Activated gamma-delta T cell treated with anti-CD3 and anti-CD28 coated beads, Interleukin-2, amount 50 U/mL, for 16 hours (primary cell): ENCODE data around the gene JCAD.
A peak's percentile ranks its signal among the peaks of the same experiment; 100 is the strongest.

Experiments used
- DNase-seq: peaks from one replicate; pipeline ENCODE4 v3.0.0-alpha.2; 2020; ENCODE audit warnings: low read depth

JCAD gene

DNA sequence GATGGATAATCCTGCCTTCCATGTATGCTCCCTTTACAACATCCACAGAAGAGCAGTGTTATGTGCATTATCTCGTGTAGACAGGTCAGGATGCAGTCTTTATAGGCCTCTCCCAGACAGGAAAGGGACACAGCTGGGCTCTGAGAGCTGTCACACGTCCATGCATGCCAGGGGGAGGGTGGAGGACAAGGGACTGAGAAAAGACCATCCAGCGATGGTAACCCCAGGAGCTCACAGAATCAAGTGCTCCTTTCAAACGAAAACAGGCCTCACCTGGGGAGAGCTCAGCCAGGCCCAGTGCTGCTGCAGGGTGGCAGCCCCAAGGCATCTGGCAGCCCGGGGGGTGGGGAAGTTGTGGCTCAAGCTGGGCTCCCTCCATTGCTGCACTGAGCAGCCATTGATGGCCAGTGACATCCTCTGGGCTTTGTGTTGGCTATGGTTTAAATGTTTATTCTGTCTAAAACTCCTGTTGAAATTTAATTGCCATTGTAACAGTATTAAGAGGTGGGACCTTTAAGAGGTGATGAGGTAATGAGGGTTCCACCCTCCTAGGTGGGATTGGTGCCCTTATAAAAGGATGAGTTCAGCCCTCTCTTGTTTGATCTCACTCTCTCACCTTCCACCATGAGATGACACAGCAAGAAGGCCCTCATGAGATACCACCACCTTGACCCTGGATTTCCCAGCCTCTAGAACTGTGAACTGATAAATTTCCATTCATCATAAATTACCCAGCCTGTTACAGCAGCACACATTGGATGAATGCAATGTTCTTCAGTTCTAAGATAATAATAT, 15.7 kb downstream of the JCAD start:
- DNase-seq: no peak

DNA sequence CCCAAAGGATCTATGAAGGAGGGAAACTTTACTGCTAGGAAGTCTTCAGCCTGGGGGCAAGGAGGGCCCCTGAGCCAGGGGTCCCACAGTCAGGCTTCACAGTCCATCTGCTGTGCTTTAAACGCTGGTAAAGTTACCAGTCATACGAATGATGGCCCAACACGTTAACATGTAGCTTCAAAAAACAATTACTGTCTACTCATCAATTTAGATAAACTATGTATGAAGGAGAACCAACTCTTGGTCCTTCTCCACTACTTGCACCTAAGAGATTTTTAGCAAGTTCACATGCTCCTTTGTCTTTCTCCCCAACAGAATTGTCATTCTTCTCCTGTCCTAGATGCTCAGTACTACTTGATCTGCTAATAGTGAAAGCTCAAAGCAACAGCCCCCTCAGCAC, 16.6 kb downstream of the JCAD start:
- no peak for DNase-seq

DNA sequence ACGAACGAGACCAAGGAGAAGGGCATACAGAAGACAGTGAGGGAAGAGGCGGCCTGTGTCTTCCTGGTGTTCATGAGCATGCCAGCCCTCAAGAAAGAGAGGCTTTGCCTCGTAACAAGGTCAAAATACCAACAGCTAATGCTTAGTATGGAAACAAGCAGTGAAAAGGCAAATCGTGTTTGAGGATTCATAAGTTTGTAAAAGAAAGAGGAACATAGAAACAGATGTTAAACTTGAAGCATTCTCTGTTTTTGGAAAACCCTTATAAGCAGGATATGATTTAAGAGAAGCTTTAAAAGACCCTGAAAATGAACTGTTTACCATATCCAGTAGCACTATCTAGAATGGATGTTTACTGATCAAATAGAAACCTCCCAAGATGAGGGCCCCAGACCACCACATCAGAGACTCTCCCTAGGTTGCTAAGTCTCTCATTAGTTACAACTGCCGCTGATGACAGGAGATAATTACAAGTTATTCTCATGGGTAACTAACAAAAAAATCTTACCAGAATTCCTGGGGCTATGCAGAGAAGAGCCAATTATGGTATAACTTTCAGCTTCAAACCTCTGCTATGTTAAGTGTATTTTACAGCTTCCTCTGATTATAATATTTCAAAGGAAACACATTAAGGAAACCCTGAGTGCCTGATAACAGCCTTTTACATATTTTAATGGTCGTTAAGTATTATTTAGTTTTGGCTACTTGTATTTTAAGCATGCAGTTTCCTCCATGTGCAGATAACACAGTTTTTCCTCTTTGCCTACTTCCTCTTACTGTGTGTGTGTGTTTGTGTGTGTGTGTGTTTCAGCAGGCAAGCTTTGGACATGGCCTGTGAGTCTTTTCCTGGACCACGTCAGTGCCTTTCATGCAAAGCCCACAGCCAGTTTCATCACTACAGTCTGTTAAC, 17.9 kb downstream of the JCAD start:
- DNase-seq: no peak

DNA sequence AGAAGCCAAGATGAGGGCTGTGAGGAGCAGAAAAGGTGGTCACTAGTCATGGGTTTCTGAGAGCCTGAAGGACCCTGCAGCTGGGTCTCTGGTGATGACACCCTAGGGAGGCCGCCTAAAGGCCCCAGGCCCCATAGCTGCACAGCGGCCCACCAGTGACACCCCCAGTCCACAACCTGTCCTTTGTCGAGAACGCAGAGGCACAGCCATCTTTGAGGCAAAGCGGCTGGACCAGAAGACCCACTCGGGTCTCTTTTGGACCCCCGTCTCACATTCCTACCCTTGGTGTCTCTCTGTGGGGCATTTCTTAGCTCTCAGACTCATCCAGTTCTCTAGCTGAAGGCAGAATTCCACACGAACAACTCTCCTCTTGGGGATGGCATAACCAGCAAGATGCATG, 18.8 kb downstream of the JCAD start:
- no peak for DNase-seq

DNA sequence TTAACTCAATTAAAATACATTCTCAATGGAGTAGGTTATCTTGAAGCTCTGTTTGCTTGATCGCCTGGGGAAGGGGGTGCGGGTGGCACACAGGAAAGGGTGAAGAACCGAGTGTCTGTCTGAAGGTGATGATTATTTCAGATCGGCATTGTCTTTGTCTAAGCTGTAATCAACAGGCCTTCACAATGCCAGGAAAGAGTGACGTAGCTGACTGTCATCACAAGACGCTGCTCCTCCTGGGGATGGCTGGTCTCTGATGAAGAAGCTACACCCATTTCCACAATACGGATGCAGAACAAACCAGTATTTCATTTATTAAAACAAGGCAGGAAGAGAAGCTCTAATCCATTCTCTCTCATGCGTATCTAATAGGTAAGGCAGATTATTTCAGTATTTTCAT, 19.4 kb downstream of the JCAD start:
- no peak for DNase-seq

DNA sequence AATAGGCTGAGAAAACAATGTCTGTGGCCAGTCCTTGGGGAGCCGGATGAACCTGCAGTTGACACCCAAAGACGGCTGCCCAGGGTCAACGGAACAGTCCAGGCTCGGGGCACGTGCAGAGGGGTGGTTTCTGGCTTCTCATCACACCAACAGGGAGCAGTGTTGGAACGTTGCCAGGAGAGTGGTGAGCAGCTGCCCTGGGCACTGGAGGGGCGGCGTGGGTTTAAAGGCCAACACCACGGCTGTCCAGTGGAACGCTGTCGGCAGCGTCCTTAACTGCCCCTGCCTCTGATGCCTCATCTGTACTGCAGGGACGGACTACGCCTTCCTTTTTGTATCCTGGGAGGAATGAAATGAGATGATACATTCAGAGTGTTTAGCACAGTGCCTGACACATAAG, 19.8 kb downstream of the JCAD start:
- no peak for DNase-seq

DNA sequence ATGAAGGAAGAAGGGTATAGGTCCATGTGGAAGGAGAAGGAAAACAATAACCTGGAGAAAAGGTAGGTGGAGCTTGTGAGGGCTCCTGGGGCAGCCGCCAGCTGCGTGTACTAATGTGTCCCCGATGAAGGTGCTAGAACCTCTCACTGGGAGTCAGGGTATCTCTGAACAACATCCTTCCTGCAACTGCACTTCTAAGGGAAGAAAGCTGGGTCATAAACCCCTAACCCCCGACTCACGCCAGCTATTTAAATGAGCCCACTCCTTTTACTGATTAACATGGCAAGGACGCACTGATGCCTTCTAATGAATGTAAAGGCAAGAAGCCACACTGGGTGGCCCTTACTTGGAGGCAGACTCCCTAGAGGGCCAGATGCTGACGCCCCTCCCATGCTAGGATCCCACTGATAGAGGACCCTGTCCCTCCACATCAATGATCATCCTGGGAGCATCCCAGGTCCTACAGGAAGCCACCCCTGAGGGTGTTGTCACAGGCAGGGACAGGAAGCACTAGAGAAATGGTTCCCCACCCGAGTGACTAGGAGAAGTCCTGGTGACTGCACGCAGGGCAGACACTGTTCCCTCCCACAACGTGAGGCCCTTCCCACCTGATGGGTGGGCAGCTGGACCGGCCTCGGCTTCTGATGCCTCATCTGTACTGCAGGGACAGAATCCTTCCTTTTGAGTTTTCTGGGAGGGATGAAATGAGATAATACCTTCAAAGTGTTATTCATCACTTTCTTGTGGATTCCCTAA, 20.4 kb downstream of the JCAD start:
- DNase-seq: no peak

DNA sequence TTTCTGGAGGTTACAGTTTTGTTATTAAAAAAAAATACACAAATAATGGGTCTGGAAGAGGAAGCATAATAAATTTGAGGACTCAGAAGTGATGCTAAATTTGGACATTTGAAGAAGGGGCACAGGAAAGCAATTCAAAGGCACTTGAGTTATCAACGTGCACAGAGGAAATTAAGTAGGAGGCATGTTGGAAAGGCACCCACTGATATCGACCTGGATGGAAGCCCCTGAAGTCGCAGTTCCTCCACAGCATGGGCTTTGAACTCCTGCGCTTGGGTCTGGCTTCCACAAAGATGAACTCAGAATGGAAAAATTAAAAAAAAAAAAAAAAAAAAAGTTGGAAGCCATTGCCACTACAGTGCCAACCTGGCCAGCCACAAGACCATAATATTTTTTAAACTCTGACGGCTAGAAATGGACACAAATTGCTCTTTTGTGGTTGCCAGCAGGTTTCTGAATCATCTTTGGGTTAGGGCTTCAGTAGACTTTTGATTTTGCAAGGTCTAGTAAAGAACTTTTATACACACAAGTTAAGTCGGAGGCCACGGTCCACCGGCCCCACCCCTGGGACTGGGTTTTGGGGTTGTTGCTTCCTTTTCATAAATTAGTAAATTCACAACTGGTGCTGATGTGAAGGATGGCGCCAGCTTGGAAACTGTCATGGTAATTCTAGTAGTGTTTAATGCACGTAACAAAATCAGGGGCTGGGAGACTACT, 21.6 kb downstream of the JCAD start:
- no peak for DNase-seq

DNA sequence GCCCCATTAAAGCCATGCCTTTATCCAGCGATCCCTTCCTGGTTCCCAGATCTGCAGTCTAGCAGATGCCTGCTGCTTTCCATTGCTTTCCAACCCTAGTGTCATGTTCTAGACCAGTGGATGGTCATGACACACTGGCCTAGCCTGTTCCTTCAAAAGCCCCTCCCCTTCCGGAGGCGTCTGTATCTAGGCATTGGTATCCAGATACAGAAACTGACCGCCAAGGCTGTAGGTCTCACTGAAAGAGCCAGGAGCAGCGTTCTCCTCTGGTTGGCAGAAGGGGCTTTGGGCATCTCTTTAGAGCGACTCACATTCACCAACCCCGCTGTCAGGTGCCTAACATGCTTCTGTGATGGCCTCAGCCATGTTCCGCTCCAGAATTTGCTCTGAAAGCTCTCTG, 22.6 kb downstream of the JCAD start:
- no peak for DNase-seq

DNA sequence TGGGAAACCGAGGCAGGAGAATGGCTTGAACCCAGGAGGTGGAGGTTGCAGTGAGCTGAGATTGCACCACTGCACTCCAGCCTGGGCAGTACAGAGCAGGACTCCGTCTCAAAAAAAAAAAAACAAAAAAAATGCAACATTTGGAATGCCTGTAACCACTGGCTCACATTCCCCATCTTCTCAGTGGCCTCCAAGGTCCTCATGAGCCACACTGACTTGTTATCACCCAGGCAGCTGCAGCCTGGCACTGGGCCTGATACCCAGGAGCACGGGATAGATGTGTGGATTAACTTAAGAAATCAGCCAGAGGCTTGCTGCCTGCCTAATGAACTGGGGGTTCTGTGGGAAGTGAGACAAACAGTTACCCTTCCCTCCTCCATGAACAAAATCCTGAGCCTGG, 23.0 kb downstream of the JCAD start:
- no peak for DNase-seq

DNA sequence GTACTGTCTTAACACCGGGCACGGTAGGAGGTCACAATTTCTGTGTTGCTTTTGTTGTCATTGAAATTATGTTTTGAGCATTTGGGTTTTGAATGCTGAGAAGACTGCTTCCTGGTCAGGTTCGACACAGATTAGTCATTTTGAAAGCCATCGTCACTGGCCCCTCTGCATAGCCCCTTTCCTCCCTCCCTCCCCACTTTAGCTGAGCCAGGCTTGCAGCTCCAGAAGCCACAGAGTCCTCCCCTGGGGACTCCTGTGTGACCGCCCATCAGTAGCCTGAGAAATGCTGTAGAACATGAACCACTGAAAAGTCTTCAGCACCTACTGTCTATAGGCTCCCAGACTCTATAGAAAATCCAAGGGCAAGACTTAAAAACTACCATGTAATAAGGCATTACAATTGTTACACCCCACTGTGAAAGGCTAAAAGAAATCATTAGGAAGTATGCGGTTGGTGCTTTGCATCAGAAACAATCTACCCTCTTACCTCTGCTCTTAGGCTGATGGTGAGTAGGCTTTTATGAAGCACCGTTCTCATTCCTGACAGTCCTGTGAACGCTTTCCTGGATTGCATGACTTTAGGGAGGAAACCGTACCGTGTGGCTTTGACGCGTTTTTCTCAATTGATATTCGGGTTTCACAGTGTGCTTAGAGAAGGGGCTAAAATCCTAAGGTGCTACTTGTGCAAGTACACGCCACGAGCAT, 24.8 kb downstream of the JCAD start:
- DNase-seq: no peak

DNA sequence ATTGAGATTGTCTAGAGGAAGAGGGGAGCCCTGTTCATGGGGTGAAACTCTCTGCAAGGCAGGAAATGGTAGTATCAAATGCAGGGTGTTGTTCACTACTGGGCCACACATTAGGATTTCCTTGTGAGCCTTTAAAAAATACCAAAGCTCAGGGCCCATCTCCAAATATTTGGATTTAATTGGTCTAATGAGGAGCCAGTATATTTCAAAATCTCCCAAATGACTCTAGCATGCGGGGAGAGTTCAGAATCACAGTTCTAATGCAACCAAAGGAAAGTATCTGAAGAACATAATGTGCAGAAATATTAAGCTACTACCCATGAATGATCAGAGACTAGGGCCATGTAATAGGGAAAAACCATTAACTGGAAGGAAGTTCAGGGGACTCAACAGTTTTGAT, 27.3 kb downstream of the JCAD start:
- DNase-seq: no peak

DNA sequence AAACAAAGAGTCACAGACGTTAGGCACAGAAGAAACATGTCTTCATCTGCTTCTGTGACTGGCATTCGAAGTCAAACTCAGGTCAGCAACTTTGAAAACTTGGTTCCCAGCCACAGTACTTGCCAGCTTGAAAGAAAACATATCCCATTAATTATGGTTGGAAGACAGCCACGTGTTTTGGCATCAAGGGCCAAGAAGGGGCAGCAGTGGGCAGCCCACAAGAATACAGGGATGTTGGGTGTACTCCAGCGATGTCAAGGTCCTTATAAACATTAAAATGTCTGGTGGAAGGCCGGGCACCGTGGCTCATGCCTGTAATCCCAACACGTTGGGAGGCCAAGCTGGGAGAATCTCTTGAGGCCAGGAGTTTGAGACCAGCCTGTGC, 29.5 kb downstream of the JCAD start:
- DNase-seq: no peak

DNA sequence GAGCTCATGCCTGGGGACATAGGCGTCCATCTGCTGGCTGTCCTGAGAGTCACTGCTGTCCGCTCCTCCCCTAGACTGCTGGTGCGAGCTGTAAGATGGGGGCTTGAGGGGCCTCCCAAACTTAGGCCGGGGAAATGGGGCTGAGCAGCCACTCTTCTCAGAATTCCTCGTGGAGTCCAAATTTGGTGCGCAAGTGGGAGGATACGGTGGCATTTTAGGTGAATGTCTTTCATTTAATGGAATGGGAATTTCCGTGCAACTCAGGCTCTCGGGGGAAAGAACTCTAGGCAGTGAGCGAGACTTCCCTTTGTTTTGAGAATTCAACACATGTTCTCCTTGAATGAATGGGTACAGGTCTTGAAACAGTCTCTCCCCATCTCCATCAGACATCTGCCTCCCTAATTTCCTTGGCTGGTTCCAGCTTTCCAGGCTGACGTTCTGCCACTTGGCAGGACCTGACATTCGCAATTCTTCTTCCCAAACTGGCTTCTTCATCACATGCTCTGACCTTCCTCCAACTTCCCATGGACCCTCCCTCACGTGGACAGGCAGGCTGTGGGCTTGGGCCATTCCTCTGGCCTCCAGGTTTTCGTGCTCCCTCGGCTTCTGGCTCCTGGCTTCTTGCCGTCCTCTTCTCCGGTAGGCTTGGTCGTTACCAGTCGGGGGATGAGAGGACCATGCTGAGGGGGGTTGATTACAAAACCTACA, 30.1 kb downstream of the JCAD start:
- no peak for DNase-seq

DNA sequence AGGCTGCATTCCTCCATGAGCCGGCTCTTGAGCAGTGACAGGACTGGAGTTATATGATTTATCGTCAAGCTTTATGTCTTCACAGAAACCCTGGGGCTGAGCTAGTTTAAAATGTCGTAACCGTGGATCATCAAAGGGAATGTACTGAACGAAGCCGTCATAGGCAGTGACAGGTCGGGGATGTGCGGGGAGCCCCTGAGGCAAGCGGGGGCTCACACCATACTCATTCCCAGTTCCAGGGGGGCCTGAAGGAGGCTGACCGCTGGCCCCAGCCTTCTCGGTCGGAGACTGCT, 30.7 kb downstream of the JCAD start:
- no peak for DNase-seq

DNA sequence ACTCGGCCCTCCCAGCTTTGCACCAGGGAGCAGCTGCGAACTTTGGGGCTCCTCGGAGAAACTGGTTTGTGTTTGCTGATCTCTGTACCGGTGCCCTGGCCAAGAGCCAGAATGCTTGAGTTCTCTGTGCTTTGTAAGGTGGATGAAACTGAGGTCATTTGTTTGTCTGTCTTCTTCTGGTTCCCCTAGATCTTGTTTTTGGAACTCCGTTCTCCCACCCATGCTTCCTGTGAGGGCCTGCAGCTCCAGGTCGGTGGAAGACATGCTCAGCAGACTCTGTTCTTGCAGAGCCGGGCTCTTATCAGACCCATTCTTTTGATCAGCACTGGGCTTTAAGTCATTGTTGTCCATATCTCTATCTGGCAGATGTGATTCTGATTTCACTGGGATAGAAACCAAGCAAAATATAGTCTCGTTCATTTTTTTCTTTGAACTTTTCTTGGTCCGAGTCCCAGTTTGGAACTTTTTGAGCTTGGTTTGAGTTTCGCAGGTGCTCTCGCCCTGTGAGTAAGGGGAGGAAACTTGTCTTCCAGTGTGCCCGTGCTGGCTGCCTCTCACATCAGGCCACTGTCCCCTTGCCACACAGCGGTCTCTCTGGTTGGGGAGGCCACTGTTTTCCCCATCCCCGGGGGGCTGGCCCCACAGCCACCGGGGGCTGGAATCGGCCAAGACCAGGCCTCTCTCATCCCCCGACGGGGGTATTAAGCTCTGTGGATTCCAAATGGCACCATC, 31.2 kb downstream of the JCAD start:
- DNase-seq: no peak

DNA sequence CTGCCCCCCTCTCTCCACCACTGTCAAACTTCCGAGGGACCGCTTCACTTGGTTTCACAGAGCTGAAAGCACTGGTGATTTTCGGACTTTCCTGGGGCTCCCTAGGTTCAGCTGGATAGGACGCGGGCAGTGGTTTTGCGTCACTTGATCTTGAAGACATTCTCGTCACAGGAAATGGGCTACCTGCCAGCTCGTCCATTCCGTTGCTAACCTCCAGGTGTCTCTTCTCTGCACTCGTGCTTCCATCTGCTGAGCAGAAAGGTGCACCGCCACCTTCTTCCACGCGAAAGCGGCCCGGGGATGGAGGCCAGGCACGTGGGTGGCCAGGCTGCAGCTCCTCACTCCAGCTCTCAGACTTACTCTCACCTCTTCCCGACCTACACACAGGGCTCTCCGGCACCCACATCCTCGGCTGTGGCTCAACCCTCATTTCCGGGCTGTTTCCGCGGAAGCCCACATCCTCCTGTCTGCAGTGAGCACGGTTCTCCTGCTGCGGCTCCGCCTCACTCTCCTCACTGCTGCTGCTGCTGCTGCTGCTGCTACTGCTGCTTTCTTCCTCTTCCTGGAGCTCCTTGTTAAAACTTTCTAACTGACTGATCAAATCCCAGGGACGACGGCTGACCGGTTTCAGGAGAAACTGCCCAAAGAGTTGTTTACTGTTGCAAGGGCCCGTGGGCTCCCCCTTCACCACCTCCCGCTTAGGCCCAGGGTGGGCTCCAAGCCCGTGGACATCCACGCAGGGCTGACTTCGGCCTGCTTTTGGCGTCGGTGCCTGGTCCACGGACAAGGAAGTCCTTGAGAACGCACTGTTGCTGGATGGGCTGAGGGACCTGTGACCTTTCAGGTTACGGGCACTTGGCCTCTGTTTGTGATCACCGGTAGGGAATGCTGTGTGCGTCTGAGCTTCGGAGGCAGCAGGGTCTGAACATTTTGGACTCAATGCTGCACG, 32.1 kb downstream of the JCAD start:
- peak; percentile 81 for DNase-seq

DNA sequence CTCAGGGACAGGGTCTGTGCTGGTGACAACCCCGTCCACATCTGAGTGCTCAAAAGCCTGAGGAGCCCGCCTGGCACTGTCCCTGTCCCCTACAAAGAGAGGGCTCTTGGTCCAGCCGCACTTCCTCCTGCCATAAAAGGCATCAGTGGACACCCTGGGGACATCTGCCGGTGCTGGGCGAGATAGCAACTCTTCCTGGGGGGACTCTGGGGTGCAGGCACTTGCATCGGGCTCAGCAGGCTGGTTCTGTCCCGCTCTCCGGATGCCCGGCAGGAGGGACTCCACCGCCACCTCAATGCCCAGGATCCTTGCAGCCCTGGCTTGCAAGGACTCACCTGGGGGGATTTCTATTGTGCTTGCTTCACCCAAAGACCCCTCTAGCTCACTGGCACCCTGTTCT, 32.8 kb downstream of the JCAD start:
- no peak for DNase-seq

DNA sequence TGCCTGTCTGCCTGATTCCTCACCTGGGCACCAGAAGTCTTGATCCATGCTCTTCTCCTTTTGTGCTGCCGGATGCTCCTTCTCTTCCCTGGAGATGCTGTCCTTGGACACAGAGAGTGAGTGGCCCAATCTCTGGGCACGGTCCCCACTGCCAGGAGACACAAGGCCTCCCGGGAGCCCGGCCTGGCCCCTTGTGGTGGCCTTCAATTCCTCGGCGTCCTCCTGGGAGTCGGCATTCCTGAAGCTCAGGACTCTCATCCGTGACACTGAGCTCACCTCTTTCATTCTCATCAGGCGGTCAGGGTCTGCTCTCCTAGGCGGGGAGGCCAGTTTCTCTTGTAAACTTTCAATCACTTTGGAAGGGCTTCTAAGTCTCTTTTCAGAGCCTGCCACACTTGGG, 33.3 kb downstream of the JCAD start:
- DNase-seq: no peak
